Endothelial cell of umbilical vein (primary cell): ENCODE measurements around the gene USP6NL. TPM values are rescaled to one million over a fixed set of nuclear protein-coding genes. Genes with fewer than 3 reads are reported as not detected.

ENCODE experiments used
- BruUV-seq: library from RNA; stranded (reverse); fragments of 400-500 nt; replicated peaks from 2 replicates; lab custom pipeline; 2021; lab: Mats Ljungman, UMichigan
- CTCF ChIA-PET: fragments of 300-600, 350-600 bp; sonication (Branson Sonifier 250); formaldehyde crosslinking; loops from one replicate; lab custom pipeline; 2021; ENCODE audit warnings: antibody characterized with exemption, inconsistent platforms; lab: Charles Lee
- POLR2A ChIA-PET: fragments of 300-600, 350-600 bp; sonication (Branson Sonifier 250); formaldehyde crosslinking; loops from one replicate; lab custom pipeline; 2021; ENCODE audit warnings: antibody characterized with exemption, inconsistent platforms; lab: Charles Lee
- DNase-seq: peaks from one replicate; pipeline ENCODE4 v3.0.0-alpha.2; 2011; ENCODE audit warnings: low read depth, low spot score
- FAIRE-seq: peaks from 2 replicates; lab custom pipeline; 2011; peaks lifted over from hg19 to GRCh38; lab: Jason Lieb, UNC
- H2AFZ ChIP-seq: 2 replicates; pipeline ENCODE4 v1.6.0; 2012; ENCODE audit warnings: low read depth, low read length, control low read depth, inconsistent platforms
- H3K27ac ChIP-seq: 2 replicates; pipeline ENCODE4 v1.5.1; 2011; ENCODE audit warnings: low read depth, mild to moderate bottlenecking, control low read depth, low read length, moderate library complexity; ENCODE audit not compliant: insufficient read depth
- H3K27me3 ChIP-seq, 2 experiments: 2 replicates each; pipeline versions ENCODE4 v1.6.0 to v1.6.1; 2011; ENCODE audit warnings: low read length in 2 of 2, mixed read lengths in 1 of 2; ENCODE audit not compliant: control insufficient read depth in 2 of 2, insufficient read depth in 2 of 2
- H3K36me3 ChIP-seq, 2 experiments: 2 replicates in 1 of 2; 3 replicates in 1 of 2; pipeline ENCODE4 v1.5.1; 2011; ENCODE audit warnings: low read length in 2 of 2, mild to moderate bottlenecking in 1 of 2, moderate library complexity in 1 of 2; ENCODE audit not compliant: control insufficient read depth in 2 of 2, insufficient read depth in 2 of 2; ENCODE audit errors: extremely low read depth in 1 of 2
- H3K4me1 ChIP-seq: 3 replicates; pipeline ENCODE4 v1.5.1; 2011; ENCODE audit warnings: mild to moderate bottlenecking, low read length; ENCODE audit not compliant: control insufficient read depth, insufficient read depth; ENCODE audit errors: extremely low read depth
- H3K4me2 ChIP-seq: 2 replicates; pipeline ENCODE4 v1.6.1; 2011; ENCODE audit warnings: low read length, control low read depth, mixed read lengths; ENCODE audit not compliant: insufficient read depth
- H3K4me3 ChIP-seq, 3 experiments: fragments of 200-600 bp in 1 of 3; sonication (generic), shearing (Covaris generic) in 1 of 3; replicated peaks in 1 of 3; 2 replicates each; pipeline ENCODE4 v1.5.1; 2011 to 2016; ENCODE audit warnings: control low read depth in 3 of 3, low read length in 3 of 3, mild to moderate bottlenecking in 2 of 3, inconsistent platforms in 1 of 3, low read depth in 1 of 3, moderate library complexity in 1 of 3; ENCODE audit not compliant: insufficient read depth in 1 of 3
- H3K79me2 ChIP-seq: 2 replicates; pipeline ENCODE4 v1.6.0; 2012; ENCODE audit warnings: low read length, inconsistent platforms; ENCODE audit not compliant: control insufficient read depth, insufficient read depth
- H3K9ac ChIP-seq: replicated peaks from 2 replicates; pipeline ENCODE3; 2011; ENCODE audit warnings: low read length, control low read depth; ENCODE audit not compliant: insufficient read depth; ENCODE audit errors: extremely low read depth
- H3K9me1 ChIP-seq: replicated peaks from 3 replicates; pipeline ENCODE4 v1.6.0; 2011; ENCODE audit warnings: mild to moderate bottlenecking, low read length; ENCODE audit not compliant: control insufficient read depth, insufficient read depth; ENCODE audit errors: extremely low read depth
- H3K9me3 ChIP-seq: replicated peaks from 2 replicates; pipeline ENCODE4 v1.5.1; 2012; ENCODE audit warnings: low read length, inconsistent platforms; ENCODE audit not compliant: control insufficient read depth, insufficient read depth
- H4K20me1 ChIP-seq: replicated peaks from 2 replicates; pipeline ENCODE3; 2011; ENCODE audit warnings: mild to moderate bottlenecking, low read length; ENCODE audit not compliant: control insufficient read depth, insufficient read depth; ENCODE audit errors: extremely low read depth
- EZH2 ChIP-seq: IDR thresholded peaks from 2 replicates; pipeline ENCODE4 v1.6.1; 2012; ENCODE audit warnings: borderline replicate concordance, low read depth, mild to moderate bottlenecking, moderate library complexity, low read length, inconsistent platforms; ENCODE audit not compliant: severe bottlenecking
- FOS ChIP-seq: IDR thresholded peaks from 2 replicates; pipeline ENCODE4 v1.6.1; 2011; ENCODE audit warnings: mild to moderate bottlenecking, low read length, moderate library complexity, borderline replicate concordance; ENCODE audit not compliant: insufficient read depth
- GATA2 ChIP-seq: IDR thresholded peaks from 2 replicates; pipeline ENCODE4 v1.7.0; 2011; ENCODE audit warnings: low read depth, mild to moderate bottlenecking, moderate library complexity, mixed read lengths, low read length; ENCODE audit not compliant: insufficient read length, insufficient read depth
- JUN ChIP-seq: IDR thresholded peaks from 2 replicates; pipeline ENCODE4 v1.6.1; 2011; ENCODE audit warnings: borderline replicate concordance, low read depth; ENCODE audit not compliant: insufficient read length, insufficient read depth
- MYC ChIP-seq: IDR thresholded peaks from one replicate; pipeline ENCODE4 v1.6.1; 2011; ENCODE audit warnings: mild to moderate bottlenecking, low read depth, low read length
- POLR2A ChIP-seq: IDR thresholded peaks from 2 replicates; pipeline ENCODE4 v1.6.1; 2012; ENCODE audit warnings: low read depth, mild to moderate bottlenecking, control low read depth, low read length
- POLR2AphosphoS5 ChIP-seq: IDR thresholded peaks from 2 replicates; pipeline ENCODE4 v1.6.1; 2012; ENCODE audit warnings: low read depth, mild to moderate bottlenecking, control low read depth, low read length, moderate library complexity; ENCODE audit not compliant: insufficient read depth
- dilution Hi-C: fragments of 300-500 bp; cut with MboI; formaldehyde crosslinking; loops from one replicate; pipeline ENCODE4 v1.15.0; 2019; ENCODE audit warnings: low sequenced_read_pairs; ENCODE audit not compliant: extremely low pct_ligation_motif_present
- intact Hi-C: fragments of 100-400 bp; cut with micrococcal nuclease; formaldehyde crosslinking; loops from one replicate; pipeline ENCODE4 v1.10.0; 2022
- polyA plus RNA-seq, 4 experiments: library from polyadenylated mRNA; depleted of rRNA in 3 of 4; stranded (reverse) in 3 of 4; unstranded in 1 of 4; fragments of >200 nt; gene quantifications; 2 replicates each; pipeline versions ENCODE4 v1.2.1 to v1.2.3, GENCODE V29; 2011 to 2012; ENCODE audit warnings: missing spikeins in 1 of 4
- total RNA-seq: library from RNA; stranded (reverse); gene quantifications from 2 replicates; pipeline ENCODE4 v1.2.3, GENCODE V29; 2021
- TF ChIP-seq, protein P1 (sequence below), 2 donors: IDR thresholded peaks; 1 replicate in 1 of 2; 2 replicates in 1 of 2; pipeline ENCODE4 v1.5.1; 2011; ENCODE audit warnings: low read length in 2 of 2, mild to moderate bottlenecking in 2 of 2, moderate library complexity in 2 of 2, control low read depth in 1 of 2, inconsistent platforms in 1 of 2, low read depth in 1 of 2; ENCODE audit not compliant: insufficient read depth in 1 of 2; ENCODE audit errors: extremely low read depth in 1 of 2
- TF ChIP-seq, protein P2 (sequence below): IDR thresholded peaks from 2 replicates; pipeline ENCODE4 v1.6.1; 2011; ENCODE audit not compliant: insufficient read depth, insufficient read length

Gene USP6NL
- total and polyA plus RNA-seq, 2 donors (not counting 3 experiments of a cell fraction or from before 2014, with no cell fraction given) = 13.5 to 29.2 TPM

DNA sequence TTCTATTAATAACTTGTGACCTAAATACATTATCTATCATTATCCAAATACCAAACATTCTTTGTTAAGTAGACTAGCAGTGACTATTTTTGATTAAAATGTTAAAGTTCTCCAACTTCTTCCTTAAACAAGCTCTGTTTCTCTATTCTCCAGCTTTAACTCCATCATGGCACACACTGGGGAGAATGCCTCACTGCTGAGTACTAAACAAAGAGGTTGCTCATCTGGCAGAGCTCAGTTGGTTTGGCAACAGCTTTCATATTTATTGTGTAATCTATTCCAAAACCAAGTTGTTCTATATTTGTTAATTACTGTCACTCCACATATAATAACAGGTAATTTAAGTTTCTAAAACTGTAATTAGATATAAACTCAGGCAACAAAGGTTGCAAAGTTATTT, 89.6 kb downstream of the USP6NL start:
- no peaks in the 10 kb centered on the region for H3K27me3 ChIP-seq
- H3K4me2 ChIP-seq = no peak overlapping the region
- dilution Hi-C loops (loop anchor here (25.0 kb wide), 1 partner anchor 240 kb away; no protein-coding TSS in a partner anchor), intact Hi-C loops (no loop called here)
- H3K9ac ChIP-seq = no peak overlapping the region
- no peaks in the 10 kb centered on the region for H4K20me1 ChIP-seq
- ChIA-PET POLR2A (no interaction called here), CTCF (interaction anchor here (0.7 to 5.6 kb wide), 6 partner anchors 14 to 236 kb away, joined by 3 to 65 read pairs (median 6); no protein-coding TSS in a partner anchor)
- no peaks in the 10 kb centered on the region for H3K9me1 ChIP-seq
- FAIRE-seq (no peak), DNase-seq (no peak)
- TF ChIP-seq JUN (no peak), POLR2AphosphoS5 (no peak), GATA2 (no peak), FOS (no peak), EZH2 (no peak), POLR2A (no peak), MYC (no peak)
- TF ChIP-seq, protein P1, sequence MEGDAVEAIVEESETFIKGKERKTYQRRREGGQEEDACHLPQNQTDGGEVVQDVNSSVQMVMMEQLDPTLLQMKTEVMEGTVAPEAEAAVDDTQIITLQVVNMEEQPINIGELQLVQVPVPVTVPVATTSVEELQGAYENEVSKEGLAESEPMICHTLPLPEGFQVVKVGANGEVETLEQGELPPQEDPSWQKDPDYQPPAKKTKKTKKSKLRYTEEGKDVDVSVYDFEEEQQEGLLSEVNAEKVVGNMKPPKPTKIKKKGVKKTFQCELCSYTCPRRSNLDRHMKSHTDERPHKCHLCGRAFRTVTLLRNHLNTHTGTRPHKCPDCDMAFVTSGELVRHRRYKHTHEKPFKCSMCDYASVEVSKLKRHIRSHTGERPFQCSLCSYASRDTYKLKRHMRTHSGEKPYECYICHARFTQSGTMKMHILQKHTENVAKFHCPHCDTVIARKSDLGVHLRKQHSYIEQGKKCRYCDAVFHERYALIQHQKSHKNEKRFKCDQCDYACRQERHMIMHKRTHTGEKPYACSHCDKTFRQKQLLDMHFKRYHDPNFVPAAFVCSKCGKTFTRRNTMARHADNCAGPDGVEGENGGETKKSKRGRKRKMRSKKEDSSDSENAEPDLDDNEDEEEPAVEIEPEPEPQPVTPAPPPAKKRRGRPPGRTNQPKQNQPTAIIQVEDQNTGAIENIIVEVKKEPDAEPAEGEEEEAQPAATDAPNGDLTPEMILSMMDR (IDR thresholded peaks at IDR 0.05; ENCODE audit: extremely low read depth in 1 of 2, insufficient read depth in 1 of 2, low read depth in 1 of 2, low read length in 2 of 2) = no peak
- TF ChIP-seq, protein P2, sequence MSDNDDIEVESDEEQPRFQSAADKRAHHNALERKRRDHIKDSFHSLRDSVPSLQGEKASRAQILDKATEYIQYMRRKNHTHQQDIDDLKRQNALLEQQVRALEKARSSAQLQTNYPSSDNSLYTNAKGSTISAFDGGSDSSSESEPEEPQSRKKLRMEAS = no peak
- H3K9me3 ChIP-seq = no peaks in the 10 kb centered on the region
- peaks cover 2 to 4% of the 10 kb centered on the region in 2 experiments for H3K36me3 ChIP-seq
- no peak overlapping the region for H2AFZ ChIP-seq
- no peak overlapping the region for H3K27ac ChIP-seq
- no peaks in the 10 kb centered on the region for H3K79me2 ChIP-seq
- H3K4me1 ChIP-seq = peaks cover 6% of the 10 kb centered on the region
- no TSS peak for BruUV-seq
- H3K4me3 ChIP-seq = no peak overlapping the region
